Measurements from ENCODE around the gene ZFP90.
A peak's percentile ranks its signal among the peaks of the same experiment; 100 is the strongest.
"Not testable (repeated sequence)": the region's sequence is repeated elsewhere in the genome, so short reads cannot be mapped to it uniquely, and the experiment has no call there.

ZFP90 gene

DNA sequence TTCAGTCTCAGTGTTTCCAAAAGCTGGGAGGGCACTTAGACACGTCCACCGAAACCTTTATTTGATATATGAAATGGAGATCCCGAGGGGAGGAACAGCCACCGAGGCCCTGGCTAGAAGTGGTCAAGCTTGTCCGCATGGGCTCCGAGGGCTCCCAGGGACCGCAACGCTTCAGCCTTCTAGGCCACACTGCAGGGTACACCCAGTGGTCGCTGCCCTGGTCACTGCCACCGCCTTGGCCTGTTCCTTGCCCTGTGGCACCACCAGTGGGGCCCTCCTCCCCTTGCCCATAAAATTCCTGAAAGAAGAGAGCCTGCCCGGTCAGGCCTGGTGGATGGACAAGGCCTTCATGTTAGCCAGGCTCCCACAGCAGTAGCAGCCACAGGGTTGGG lies 46.9 kb upstream of the ZFP90 start:
- Histone ChIP-seq H3K79me1 (ENCODE audit: low read depth, low read length) (peaks cover under 1% of the 10 kb centered on the region), H4K8ac (ENCODE audit: low read depth, low read length) (no peak overlapping the region), H2AK5ac (ENCODE audit: low read depth, low read length) (peak overlapping the region; percentile 100), H3K9ac (ENCODE audit: low read depth, low read length, poor library complexity) (no peak overlapping the region), H2BK5ac (ENCODE audit: low read length) (peak overlapping the region; percentile 75), H2BK15ac (ENCODE audit: low read length) (peak overlapping the region; percentile 59), H2AFZ (ENCODE audit: low read length) (no peak overlapping the region), H3K4ac (ENCODE audit: low read length) (no peak overlapping the region), H2BK12ac (ENCODE audit: low read length) (peak overlapping the region; percentile 81), H3K27ac (replicated peaks; ENCODE audit: low read length) (no peak overlapping the region), H3K36me3 (replicated peaks in 1 of 2; ENCODE audit: control insufficient read depth in 2 of 2, insufficient read depth in 2 of 2, low read length in 2 of 2) (no peaks in the 10 kb centered on the region), H2BK120ac (ENCODE audit: low read depth, low read length) (no peak overlapping the region), H3K23ac (ENCODE audit: low read depth, low read length, poor library complexity) (no peak overlapping the region), H3K27me3 (ENCODE audit: control insufficient read depth in 3 of 3, insufficient read depth in 3 of 3, low read depth in 1 of 3, low read length in 3 of 3) (peaks cover 0 to 11% (median 0%) of the 10 kb centered on the region in 3 experiments), H3K18ac (ENCODE audit: low read length) (no peak overlapping the region), H4K91ac (ENCODE audit: low read depth, low read length, poor library complexity) (no peak overlapping the region), H3K4me3 (ENCODE audit: low read length in 2 of 2) (peak overlapping the region in 1 of 2 donors; percentile 12), H3K4me1 (ENCODE audit: control insufficient read depth in 2 of 2, insufficient read depth in 1 of 2, low read depth in 1 of 2, low read length in 2 of 2) (peaks cover 2 to 13% of the 10 kb centered on the region in 2 donors), H3K4me2 (ENCODE audit: insufficient read depth, low read length, poor library complexity, severe bottlenecking) (no peak overlapping the region), H3K9me3 (replicated peaks in 1 of 2; ENCODE audit: control insufficient read depth in 2 of 2, insufficient read depth in 1 of 2, low read depth in 1 of 2, low read length in 2 of 2) (peaks cover 0 to 2% of the 10 kb centered on the region in 2 donors), H3K14ac (ENCODE audit: low read length) (peak overlapping the region; percentile 79)
- no CpG with 5 or more reads among the region's 11 CpGs for WGBS, 2 donors (ENCODE audit: extremely low coverage in 2 of 2, insufficient read length in 2 of 2, insufficient replicate concordance in 1 of 2)
- no peak for DNase-seq (ENCODE audit: low spot score)

DNA sequence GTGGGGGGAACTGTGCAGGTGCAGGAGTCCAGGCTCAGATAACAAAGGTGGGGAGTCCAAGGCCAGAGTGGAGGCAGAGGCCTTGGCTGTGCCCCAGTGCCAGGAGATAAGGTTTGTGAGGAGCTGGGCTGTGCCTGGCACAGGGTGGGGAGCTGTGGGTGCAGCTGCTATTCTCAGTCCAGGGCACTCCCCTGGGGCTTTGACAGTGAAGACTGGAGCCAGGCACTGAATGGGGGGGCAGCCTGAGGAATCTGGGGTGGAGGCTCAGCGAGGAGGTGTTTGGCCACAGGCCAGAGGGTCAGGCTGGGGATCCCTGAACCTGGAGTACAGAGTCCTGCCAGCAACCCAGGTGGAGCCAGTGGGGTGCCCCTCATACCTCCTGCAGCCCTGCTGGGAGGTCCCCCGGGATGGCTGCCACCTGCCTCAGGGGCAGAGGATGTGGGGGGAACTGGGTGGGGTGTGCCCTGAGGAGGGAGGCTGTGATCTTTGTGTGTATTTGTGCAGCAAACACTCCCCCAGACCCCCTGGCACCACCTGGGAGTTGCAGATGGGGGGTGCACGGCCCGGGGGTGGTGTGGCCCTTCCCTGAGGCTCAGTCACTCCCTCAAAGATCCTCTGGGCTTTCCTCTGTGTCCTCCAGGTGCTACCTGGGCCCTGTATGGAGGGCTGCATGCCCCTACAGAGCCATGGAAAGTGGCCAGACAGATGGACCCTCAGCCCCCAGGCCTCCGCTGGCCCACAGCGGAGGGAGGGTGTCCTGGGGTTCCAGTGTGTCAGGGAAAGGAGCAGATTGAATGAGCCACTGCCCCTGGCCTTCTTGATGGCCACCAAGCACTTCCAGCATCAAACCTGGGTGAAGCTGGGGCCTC lies 46.3 kb upstream of the ZFP90 start:
- Histone ChIP-seq H3K27me3 (ENCODE audit: control insufficient read depth in 3 of 3, insufficient read depth in 3 of 3, low read depth in 1 of 3, low read length in 3 of 3) (peaks cover 0 to 11% (median 0%) of the 10 kb centered on the region in 3 experiments), H2BK12ac (ENCODE audit: low read length) (peak overlapping the region; percentile 41), H3K4me2 (ENCODE audit: insufficient read depth, low read length, poor library complexity, severe bottlenecking) (no peak overlapping the region), H3K4ac (ENCODE audit: low read length) (no peak overlapping the region), H3K9ac (ENCODE audit: low read depth, low read length, poor library complexity) (no peak overlapping the region), H3K36me3 (replicated peaks in 1 of 2; ENCODE audit: control insufficient read depth in 2 of 2, insufficient read depth in 2 of 2, low read length in 2 of 2) (no peaks in the 10 kb centered on the region), H2AK5ac (ENCODE audit: low read depth, low read length) (peak overlapping the region; percentile 100), H2BK120ac (ENCODE audit: low read depth, low read length) (peak overlapping the region; percentile 61), H3K4me1 (ENCODE audit: control insufficient read depth in 2 of 2, insufficient read depth in 1 of 2, low read depth in 1 of 2, low read length in 2 of 2) (peaks cover 0 to 7% of the 10 kb centered on the region in 2 donors), H3K27ac (replicated peaks; ENCODE audit: low read length) (no peak overlapping the region), H2AFZ (ENCODE audit: low read length) (no peak overlapping the region), H4K8ac (ENCODE audit: low read depth, low read length) (no peak overlapping the region), H3K9me3 (replicated peaks in 1 of 2; ENCODE audit: control insufficient read depth in 2 of 2, insufficient read depth in 1 of 2, low read depth in 1 of 2, low read length in 2 of 2) (peaks cover 0 to 2% of the 10 kb centered on the region in 2 donors), H4K91ac (ENCODE audit: low read depth, low read length, poor library complexity) (no peak overlapping the region), H3K14ac (ENCODE audit: low read length) (peak overlapping the region; percentile 14), H3K4me3 (ENCODE audit: low read length in 2 of 2) (peak overlapping the region in 1 of 2 donors; percentile 12), H3K23ac (ENCODE audit: low read depth, low read length, poor library complexity) (peak overlapping the region; percentile 85), H2BK5ac (ENCODE audit: low read length) (peak overlapping the region; percentile 75), H2BK15ac (ENCODE audit: low read length) (peak overlapping the region; percentile 64), H3K79me1 (ENCODE audit: low read depth, low read length) (peaks cover 2% of the 10 kb centered on the region), H3K18ac (ENCODE audit: low read length) (peak overlapping the region; percentile 64)
- no CpG with 5 or more reads among the region's 6 CpGs for WGBS, 2 donors (ENCODE audit: extremely low coverage in 2 of 2, insufficient read length in 2 of 2, insufficient replicate concordance in 1 of 2)
- no peak for DNase-seq (ENCODE audit: low spot score)

DNA sequence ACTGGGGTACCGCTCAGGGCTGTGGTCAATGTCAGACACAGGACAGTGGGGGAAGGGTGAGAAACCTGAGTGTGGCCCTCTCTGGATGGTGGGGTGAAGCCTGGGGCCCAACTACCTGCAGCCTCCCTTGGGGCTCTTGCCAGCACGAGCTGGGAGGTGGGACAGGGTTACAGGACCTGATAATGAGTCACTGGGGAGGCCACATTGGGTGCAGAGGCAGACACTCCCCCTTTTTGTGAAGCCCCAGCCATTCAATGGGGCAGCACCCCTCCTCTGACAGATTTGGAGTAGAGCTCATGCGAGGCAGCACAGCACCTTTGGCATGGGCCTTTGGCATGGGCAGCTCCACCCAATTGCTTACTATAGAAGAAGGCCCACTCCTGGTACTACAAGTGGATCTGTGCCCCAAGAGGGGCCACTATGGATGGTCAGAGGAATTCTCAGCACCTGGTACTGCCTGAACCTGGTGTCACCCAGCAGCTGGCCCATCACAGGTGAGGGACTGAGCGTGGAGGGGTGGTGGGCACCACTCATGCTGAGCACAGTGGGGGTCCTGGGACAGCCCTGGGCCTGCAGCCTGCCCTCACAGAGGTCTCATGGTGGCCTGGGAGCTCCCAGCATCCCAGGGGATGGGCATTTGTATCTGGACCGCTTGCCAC lies 45.5 kb upstream of the ZFP90 start:
- WGBS, 2 donors (ENCODE audit: extremely low coverage in 2 of 2, insufficient read length in 2 of 2, insufficient replicate concordance in 1 of 2), result no CpG with 5 or more reads among the region's 5 CpGs
- H3K14ac ChIP-seq (ENCODE audit: low read length), result peak overlapping the region; percentile 14
- peak overlapping the region; percentile 59 for H3K18ac ChIP-seq (ENCODE audit: low read length)
- peak overlapping the region; percentile 95 for H2AK5ac ChIP-seq (ENCODE audit: low read depth, low read length)
- no peak overlapping the region for H3K4ac ChIP-seq (ENCODE audit: low read length)
- H2AFZ ChIP-seq (ENCODE audit: low read length), result no peak overlapping the region
- no peak overlapping the region for H4K91ac ChIP-seq (ENCODE audit: low read depth, low read length, poor library complexity)
- peaks cover 0 to 11% (median 0%) of the 10 kb centered on the region in 3 experiments for H3K27me3 ChIP-seq (ENCODE audit: control insufficient read depth in 3 of 3, insufficient read depth in 3 of 3, low read depth in 1 of 3, low read length in 3 of 3)
- H3K36me3 ChIP-seq (replicated peaks in 1 of 2; ENCODE audit: control insufficient read depth in 2 of 2, insufficient read depth in 2 of 2, low read length in 2 of 2), result no peaks in the 10 kb centered on the region
- H3K9me3 ChIP-seq (replicated peaks in 1 of 2; ENCODE audit: control insufficient read depth in 2 of 2, insufficient read depth in 1 of 2, low read depth in 1 of 2, low read length in 2 of 2), result peaks cover 0 to 2% of the 10 kb centered on the region in 2 donors
- peak overlapping the region; percentile 21 for H4K8ac ChIP-seq (ENCODE audit: low read depth, low read length)
- no peak overlapping the region for H3K27ac ChIP-seq (replicated peaks; ENCODE audit: low read length)
- no peak overlapping the region for H3K4me3 ChIP-seq (ENCODE audit: low read length in 2 of 2)
- no peak overlapping the region for H2BK12ac ChIP-seq (ENCODE audit: low read length)
- no peak overlapping the region for H2BK5ac ChIP-seq (ENCODE audit: low read length)
- H2BK15ac ChIP-seq (ENCODE audit: low read length), result peak overlapping the region; percentile 64
- peaks cover 0 to 5% of the 10 kb centered on the region in 2 donors for H3K4me1 ChIP-seq (ENCODE audit: control insufficient read depth in 2 of 2, insufficient read depth in 1 of 2, low read depth in 1 of 2, low read length in 2 of 2)
- H2BK120ac ChIP-seq (ENCODE audit: low read depth, low read length), result peak overlapping the region; percentile 61
- H3K4me2 ChIP-seq (ENCODE audit: insufficient read depth, low read length, poor library complexity, severe bottlenecking), result no peak overlapping the region
- H3K23ac ChIP-seq (ENCODE audit: low read depth, low read length, poor library complexity), result no peak overlapping the region
- no peak for DNase-seq (ENCODE audit: low spot score)
- peaks cover 2% of the 10 kb centered on the region for H3K79me1 ChIP-seq (ENCODE audit: low read depth, low read length)
- H3K9ac ChIP-seq (ENCODE audit: low read depth, low read length, poor library complexity), result no peak overlapping the region

DNA sequence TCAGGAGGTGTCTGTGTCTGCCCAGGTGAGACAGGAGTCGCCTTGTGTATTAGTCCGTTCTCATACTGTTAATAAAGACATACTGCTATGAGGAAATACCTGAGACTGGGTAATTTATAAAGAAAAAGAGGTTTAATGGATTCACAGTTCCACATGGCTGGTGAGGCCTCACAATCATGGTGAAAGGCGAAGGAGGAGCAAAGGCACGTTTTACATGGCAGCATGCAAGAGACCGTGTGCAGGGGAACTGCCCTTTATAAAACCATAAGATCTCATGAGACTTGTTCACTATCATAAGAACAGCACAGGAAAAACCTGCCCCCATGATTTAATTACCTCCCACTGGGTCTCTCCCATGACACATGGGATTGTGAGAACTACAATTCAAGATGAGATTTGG lies 44.8 kb upstream of the ZFP90 start:
- WGBS, 2 donors (ENCODE audit: extremely low coverage in 2 of 2, insufficient read length in 2 of 2, insufficient replicate concordance in 1 of 2), result no CpG with 5 or more reads among the region's 5 CpGs

More for the DNA sequence above, 44.8 kb upstream of the ZFP90 start:
- H3K4ac ChIP-seq (ENCODE audit: low read length); H2BK15ac ChIP-seq (ENCODE audit: low read length); H2BK12ac ChIP-seq (ENCODE audit: low read length); H2BK120ac ChIP-seq (ENCODE audit: low read depth, low read length); H3K4me2 ChIP-seq (ENCODE audit: insufficient read depth, low read length, poor library complexity, severe bottlenecking); H2AK5ac ChIP-seq (ENCODE audit: low read depth, low read length); H3K4me1 ChIP-seq (ENCODE audit: control insufficient read depth in 2 of 2, insufficient read depth in 1 of 2, low read depth in 1 of 2, low read length in 2 of 2); H2AFZ ChIP-seq (ENCODE audit: low read length); H3K23ac ChIP-seq (ENCODE audit: low read depth, low read length, poor library complexity); DNase-seq (ENCODE audit: low spot score); H3K9ac ChIP-seq (ENCODE audit: low read depth, low read length, poor library complexity); H4K8ac ChIP-seq (ENCODE audit: low read depth, low read length); H2BK5ac ChIP-seq (ENCODE audit: low read length); H3K27ac ChIP-seq (replicated peaks; ENCODE audit: low read length); H3K18ac ChIP-seq (ENCODE audit: low read length); H3K36me3 ChIP-seq (replicated peaks in 1 of 2; ENCODE audit: control insufficient read depth in 2 of 2, insufficient read depth in 2 of 2, low read length in 2 of 2); H3K4me3 ChIP-seq (ENCODE audit: low read length in 2 of 2); H4K91ac ChIP-seq (ENCODE audit: low read depth, low read length, poor library complexity); H3K9me3 ChIP-seq (replicated peaks in 1 of 2; ENCODE audit: control insufficient read depth in 2 of 2, insufficient read depth in 1 of 2, low read depth in 1 of 2, low read length in 2 of 2); H3K14ac ChIP-seq (ENCODE audit: low read length); H3K79me1 ChIP-seq (ENCODE audit: low read depth, low read length): not testable (repeated sequence)
- H3K27me3 ChIP-seq (ENCODE audit: control insufficient read depth in 3 of 3, insufficient read depth in 3 of 3, low read depth in 1 of 3, low read length in 3 of 3), result peaks cover 0 to 11% (median 0%) of the 10 kb centered on the region in 3 experiments

Data from neuronal stem cell (in vitro differentiated cells).